HG03159 (cell line): Measurements from ENCODE around the gene ZNF813.
"Not testable (repeated sequence)": the region's sequence is repeated elsewhere in the genome, so short reads cannot be mapped to it uniquely, and the experiment has no call there.

Experiments used
- ATAC-seq: cut with Tn5 transposase; IDR thresholded peaks from one replicate; pipeline ENCODE4 v1.9.1; 2021; ENCODE audit warnings: mild to moderate bottlenecking, moderate library complexity; ENCODE audit not compliant: unreplicated experiment

ZNF813 gene

DNA sequence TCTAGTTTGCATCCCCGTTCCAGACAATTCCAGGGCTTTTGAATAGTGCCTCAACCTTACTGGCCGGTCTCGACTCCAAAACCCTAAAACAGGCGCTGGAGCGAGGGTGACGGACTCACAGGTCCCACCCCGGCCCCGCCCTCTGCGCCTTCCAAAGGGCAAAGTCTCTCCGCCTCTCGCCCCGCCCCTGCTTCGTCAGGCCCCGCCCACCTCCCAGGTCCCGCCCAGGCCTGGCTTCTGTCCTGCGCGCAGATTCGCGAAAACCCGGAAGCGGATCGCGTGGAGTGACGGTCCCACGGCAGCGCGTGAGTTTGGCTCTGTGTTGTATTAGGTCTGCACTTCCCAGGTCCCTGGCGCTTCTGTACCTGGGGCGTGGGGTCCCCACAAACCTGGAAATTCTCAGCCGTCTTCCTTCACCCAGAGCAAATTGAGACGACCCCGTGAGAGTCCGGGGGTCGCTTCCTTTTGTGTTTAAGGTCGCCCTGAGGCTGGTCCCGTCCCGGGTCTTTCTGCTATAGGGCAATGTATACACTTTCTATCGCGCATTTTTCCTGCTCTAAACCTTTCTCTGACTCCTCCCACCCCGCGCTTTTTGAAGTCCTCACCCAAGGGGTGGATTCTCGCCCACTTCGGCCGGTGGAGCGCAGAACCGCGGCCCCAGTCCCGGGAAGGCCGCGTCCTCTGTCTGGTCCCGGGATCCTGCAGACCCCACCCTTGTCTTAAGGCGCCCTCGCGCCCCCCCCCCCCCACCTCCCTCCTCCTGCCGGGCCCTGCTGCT is at the start of gene ZNF813:
Gene ZNF813 (plus strand): TSS at position 249 of the 778 bp plus-strand sequence. CDS start 16,090 bp downstream, outside the sequence.
- ATAC-seq: peak; percentile 95

DNA sequence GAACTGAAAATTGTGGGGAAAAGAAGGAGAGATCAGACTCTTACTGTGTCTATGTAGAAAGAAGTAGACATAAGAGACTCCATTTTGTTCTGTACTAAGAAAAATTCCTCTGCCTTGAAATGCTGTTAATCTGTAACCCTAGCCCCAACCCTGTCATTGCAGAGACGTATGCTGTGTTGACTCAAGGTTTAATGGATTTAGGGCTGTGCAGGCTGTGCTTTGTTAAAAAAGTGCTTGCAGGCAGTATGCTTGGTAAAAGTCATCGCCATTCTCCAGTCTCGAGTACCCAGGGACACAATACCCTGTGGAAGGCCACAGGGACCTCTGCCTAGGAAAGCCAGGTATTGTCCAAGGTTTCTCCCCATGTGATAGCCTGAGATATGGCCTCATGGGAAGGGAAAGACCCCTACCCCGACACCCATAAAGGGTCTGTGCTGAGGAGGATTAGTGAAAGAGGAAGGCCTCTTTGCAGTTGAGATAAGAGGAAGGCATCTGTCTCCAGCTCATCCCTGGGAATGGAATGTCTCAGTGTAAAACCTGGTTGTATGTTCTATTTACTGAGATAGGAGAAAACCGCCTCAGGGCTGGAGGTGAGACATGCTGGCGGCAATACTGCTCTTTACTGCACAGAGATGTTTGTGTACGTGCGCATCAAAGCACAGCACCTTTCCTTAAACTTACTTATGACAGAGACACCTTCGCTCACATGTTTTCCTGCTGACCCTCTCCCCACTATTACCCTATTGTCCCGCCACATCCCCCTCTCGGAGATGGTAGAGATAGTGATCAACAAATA is 46.8 kb upstream of the ZNF813 start:
- ATAC-seq: not testable (repeated sequence)

DNA sequence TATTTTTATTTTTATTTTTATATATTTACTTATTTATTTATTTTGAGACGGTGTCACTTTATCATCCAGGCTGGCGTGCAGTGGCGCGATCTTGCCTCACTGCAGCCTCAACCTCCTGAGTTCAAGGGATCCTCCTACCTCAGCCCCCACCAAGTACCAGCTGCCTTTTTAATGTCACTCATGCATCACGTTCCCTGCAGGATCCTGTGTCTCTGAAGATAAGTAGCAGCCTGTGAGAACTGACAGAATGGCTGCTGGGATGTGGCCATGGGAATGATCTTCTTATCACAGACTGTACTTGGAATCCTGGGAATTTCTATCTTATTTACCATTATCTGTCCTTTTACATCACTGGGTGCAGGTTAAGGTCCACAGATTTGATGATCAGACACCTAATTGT is 45.0 kb upstream of the ZNF813 start:
- ATAC-seq: no peak

DNA sequence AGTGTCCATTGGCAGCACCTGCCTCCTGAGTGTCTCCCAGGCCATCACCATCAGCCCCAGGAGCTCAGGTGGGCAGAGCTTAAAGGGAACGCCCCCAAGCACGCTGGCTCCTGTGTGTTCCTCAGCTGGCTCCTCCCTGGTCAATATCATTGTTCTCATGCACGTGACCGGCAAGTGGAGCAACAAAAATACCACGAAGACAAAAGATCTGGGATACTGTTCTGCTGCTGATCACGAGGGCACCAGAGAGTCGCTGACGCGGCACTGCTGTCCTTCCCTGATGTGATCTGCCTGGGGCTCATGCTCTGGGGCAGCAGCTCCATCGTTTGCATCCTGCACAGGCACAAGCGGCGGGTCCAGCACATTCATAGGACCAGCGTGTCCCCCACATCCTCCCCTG is 44.5 kb upstream of the ZNF813 start:
- ATAC-seq: not testable (repeated sequence)

DNA sequence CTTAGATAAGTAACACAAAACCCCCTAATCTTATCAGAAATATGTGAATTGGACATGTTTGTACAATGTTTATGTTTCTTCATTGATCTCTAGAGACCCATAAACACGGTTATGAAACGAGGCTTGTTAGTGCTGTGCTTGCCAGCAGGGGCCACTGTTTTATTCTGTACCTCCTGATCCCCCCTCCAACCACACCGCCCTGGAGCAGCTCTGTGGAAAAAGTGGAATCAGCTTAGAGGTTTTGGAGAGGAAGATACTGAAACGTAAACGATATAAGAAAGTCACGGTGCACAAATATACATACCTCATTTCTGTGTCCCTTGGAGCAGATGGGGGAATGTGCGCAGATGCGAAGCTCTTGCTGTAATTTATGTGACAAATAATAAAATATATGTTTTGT is 43.9 kb upstream of the ZNF813 start:
- not testable (repeated sequence) for ATAC-seq

DNA sequence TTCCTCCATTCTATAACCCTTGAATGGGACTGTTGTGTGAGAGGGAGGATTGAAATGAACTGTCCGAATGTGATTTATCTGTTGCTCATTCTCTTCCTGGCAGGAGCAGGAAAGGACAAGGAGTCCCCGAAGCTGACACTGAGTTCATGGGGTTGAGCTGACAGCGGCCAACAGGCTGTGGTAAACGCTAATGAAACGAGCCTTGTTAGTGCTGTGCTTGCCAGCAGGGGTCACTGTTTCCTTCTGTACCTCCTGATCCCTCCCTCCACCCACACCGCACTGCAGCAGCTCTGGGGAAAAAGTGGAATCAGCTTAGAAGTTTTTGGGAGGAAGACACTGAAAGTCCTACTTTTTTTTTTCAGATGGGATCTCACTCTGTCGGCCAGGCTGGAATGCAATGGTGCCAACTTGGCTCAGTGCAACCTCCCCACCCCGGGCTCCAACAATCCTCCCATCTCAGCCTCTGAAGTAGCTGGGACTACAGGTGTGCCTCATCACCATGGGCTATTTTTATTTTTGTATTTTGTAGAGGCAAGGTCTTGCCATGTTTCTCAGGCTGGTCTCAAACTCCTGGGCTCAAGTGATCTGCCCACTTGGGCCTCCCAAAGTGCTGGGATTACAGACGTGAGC is 42.5 kb upstream of the ZNF813 start:
- no peak for ATAC-seq

DNA sequence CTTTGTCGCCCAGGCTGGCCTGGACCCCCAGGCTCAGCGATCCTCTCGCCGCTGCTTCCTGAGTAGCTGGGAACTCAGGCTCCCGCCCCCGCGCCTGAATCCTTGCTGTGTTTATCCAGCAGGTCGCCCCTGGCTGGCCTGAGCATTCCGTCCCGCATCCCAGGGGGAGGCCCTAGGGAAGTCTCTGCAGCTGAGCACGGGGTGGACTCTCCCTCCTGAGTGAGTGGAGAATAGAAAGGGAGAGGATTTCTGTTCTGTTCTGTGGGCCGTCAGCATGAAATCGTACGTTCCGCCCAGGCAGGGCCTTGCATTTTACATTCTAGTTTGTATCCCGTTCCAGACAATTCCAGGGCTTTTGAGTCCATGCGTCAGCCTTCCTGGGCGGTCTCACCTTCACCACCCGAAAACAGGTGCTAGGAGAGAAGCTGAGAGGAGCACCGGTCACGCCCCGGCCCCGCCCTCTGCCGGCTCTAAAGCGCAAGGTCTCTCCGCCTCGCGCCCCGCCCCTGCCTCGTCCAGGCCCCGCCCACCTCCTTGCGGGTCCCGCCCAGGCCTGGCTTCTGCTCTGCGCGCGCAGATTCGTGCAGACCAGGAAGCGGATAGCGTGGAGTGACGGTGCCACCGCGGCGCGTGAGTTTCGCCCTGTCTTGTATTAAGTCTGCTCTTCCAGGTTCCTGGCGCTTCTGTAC is 36.0 kb upstream of the ZNF813 start, which contains the start of gene ZNF761:
Gene ZNF761 (plus strand): TSS at position 586 of the 689 bp plus-strand sequence. CDS start 15,285 bp downstream, outside the sequence.
- peak; percentile 88 for ATAC-seq

DNA sequence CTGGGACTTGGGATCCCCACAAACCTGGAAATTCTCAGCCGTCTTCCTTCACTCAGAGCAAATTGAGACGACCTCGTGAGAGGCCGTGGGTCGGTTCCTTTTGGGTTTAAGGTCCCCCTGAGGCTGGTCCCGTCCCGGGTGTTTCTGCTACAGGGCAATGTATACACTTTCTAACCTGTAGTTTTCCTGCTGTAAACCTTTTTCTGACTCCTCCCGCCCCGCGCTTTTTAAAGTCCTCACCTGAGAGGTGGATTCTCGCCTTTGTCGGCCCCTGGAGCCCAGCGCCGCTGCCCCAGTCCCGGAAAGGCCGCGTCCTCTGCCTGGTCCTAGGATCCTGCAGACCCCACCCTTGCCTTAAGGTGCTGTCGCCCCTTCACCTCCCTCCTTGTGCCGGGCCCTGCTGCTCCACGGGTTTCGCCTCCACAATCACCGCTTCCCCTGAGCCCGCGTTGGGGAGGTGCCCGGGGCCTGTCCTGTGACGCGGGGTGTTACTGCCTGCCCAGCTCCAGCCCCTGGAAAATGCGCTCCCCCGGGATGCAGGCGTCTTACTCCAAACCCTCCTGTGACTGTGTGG is 35.4 kb upstream of the ZNF813 start:
- peak; percentile 32 for ATAC-seq

DNA sequence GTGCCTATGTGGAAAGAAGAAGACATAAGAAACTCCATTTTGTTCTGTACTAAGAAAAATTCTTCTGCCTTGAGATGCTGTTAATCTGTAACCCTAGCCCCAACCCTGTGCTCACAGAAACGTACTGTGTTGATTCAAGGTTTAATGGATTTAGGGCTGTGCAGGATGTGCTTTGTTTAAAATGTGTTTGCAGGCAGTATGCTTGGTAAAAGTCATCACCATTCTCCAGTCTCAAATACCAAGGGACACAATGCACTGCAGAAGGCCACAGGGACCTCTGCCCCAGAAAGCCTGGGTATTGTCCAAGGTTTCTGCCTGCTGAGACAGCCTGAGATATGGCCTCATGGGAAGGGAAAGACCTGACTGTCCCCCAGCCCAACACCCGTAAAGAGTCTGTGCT is 23.7 kb upstream of the ZNF813 start:
- not testable (repeated sequence) for ATAC-seq

DNA sequence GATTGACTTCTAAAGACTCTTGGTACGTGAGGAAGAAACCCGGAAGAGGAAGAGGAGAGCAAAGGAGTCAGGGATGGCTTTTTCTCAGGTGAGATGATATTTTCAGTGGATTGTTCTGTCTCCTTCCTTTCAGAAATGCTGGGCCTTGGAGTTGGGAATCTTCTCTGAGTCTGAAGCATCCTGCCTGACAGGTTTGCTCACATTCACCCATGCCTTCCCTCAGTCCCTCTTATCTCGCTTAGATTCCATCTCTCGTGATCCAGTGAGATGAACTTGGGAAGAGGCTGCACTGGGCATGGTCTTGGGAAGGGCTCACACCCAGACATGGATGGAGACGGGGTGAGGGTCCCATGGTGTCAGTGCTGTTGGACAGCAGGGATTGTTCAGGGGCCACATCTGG is 20.3 kb upstream of the ZNF813 start:
- not testable (repeated sequence) for ATAC-seq

DNA sequence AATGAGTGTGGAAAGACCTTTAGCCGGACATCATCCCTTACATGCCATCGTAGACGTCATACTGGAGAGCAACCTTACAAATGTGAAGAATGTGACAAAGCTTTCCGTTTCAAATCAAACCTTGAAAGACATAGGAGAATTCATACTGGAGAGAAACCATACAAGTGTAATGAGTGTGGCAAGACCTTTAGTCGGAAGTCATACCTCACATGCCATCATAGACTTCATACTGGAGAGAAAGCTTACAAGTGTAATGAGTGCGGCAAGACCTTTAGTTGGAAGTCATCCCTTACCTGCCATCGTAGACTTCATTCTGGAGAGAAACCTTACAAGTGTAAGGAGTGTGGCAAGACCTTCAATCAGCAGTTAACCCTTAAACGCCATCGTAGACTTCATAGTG is 11.7 kb upstream of the ZNF813 start:
- no peak for ATAC-seq

DNA sequence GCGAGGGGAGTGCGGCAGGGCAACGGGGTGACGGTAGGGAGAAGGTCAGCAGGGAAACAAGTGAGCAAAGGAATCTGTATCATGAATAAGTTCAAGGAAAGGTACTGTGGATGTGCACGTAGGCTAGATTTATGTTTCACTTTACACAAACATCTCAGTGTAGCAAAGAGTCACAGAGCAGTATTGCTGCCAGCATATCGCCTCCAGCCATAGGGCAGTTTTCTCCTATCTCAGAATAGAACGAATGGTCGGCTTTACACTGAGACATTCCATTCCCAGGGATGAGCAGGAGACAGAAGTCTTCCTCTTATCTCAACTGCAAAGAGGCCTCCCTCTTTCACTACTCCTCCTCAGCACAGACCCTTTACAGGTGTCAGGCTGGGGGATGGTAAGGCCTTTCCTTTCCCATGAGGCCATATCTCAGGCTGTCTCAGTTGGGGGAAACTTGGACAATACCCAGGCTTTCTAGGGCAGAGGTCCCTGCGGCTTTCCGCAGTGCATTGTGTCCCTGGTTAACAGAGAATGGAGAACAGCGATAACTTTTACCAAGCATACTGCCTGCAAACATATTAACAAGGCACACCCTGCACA is 7.3 kb upstream of the ZNF813 start:
- ATAC-seq: not testable (repeated sequence)

DNA sequence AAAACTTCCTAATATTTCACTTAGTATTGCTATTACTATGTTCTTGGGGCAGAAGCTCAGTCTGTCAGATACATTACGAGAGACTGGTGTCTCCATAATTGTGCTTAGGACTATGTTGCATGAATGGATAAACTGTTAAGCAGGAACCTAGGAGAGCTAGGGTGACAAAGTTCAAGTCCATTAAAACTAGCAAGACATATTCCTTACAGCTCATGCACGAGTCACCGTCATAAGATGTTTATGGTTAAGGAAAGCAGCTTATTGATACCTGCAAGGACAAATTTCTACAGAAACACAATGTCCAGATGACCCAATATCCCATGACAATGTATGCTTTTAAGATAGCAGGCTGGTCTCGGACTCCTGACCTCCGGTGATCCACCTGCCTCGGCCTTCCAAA is 5.7 kb upstream of the ZNF813 start:
- no peak for ATAC-seq

DNA sequence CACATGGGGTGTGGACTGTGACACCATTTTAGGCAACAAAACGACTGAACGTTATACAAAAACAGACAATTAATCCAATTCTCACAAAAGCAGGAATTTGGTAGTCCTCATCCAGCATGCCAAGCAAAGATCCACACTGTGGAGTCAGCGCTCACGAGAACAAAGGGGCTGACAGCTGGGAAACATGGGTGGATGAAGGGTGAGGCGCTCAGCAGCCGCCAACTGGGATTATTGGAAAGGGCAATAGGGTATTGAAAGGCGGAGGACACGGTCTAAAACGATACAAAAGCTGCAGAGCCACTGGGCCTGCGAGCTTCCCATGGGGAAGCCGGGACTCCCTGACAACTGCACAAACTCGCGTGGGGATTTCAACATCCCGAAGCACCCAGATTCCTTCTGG is 4.7 kb upstream of the ZNF813 start:
- no peak for ATAC-seq

DNA sequence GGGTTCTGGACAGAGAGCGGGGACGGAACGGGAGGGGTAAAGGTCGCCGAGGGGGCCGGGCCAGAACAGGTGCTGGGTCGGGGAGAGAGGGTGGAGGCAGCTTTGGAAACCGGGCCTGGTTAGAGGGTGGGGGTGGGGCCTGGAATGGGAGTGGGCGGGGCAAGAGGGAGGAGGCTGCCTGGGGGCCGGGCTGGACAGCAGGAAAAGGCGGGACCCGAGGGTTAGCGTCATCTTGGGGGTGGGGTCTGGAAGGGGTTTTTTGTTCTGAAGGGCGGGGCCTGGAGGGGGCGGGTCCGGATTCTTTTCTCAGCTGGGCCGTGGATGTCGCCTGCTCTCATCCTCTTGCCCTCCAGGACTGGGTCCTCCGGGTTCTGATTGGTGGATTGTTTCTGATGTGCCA is 4.3 kb upstream of the ZNF813 start:
- ATAC-seq: no peak

DNA sequence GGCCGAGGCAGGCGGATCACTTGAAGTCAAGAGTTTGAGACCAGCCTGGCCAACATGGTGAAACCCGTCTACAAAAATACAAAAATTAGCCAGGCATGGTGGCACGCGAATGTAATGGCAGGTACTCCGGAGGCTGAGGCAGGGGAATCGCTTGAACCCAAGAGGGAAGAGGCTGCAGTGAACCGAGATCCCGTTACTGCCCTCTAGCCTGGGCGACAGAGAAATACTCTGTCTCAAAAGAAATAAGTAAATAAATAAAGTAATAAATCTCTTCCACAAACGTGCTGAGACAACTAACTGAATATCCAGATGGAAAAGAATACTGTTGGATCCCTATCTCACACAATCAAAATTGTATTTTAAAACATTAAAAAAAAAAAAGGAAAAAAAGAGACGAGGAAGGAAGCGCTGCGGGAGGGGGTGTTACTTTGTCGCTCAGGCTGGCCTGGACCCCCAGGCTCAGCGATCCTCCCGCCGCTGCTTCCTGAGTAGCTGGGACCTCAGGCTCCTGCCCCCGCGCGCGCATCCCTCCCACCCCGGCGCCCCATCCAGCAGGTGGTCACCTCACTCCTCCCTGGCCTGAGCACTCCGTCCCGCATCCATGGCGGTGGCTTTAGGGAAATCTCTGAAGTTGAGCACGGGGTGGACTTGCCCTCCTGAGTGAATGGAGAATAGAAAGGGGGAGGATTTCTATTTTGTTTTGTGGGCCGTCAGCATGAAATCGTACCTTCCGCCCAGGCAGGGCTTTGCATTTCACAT is 628 bp upstream of the ZNF813 start:
- ATAC-seq: peak; percentile 35

DNA sequence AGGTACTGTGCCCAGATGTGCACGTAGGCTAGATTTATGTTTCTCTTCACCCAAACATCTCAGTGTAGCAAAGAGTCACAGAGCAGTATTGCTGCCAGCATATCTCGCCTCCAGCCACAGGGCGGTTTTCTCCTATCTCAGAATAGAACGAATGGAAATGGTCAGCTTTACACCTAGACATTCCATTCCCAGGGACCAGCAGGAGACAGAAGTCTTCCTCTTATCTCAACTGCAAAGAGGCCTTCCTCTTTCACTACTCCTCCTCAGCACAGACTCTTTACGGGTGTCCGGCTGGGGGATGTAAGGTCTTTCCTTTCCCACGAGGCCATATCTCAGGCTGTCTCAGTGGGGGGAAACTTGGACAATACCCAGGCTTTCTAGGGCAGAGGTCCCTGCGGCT is 1.1 kb downstream of the ZNF813 start:
- not testable (repeated sequence) for ATAC-seq

DNA sequence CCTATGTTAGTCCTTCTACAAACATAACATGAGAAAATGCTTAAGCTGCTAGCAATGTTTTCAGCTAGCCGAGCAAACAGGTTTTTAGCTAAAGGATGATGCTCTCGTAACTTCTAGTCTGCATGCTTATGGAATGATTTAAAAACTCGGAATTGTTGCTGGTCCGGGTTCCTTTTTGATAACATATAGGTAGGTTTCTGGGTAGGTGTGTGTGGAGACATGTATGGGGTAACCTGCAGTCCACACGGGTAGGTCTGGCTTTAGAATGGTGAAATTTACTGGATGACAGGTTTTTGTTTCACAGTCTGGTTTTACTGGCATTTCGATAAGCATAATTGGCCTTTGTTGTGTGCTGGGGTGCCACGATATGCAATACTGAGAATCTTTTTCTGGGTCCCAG is 4.4 kb downstream of the ZNF813 start:
- no peak for ATAC-seq

DNA sequence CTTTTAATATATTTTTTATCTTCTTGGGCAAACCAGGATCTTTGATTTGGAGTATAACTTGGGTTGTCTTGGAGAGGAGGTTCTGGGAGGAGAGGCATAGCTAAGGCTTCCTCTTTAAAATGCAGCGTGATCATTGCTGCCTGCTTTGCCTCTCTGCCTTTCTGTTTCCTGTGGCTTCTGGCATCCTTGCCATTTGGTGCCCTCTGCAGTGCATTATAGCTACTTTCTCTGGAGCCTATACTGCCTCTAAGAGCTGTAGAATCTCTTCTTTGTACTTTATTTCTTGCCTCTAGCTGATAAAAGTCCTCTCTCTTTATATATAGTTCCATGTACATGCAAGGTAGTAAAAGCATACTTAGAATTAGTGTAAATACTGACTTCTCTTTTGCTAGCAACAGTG is 7.3 kb downstream of the ZNF813 start:
- not testable (repeated sequence) for ATAC-seq
